NCI-H2107 treated with DMSO at 0.1 percent for 48 hours (cell line): ENCODE results near the gene DEFB129.
"Not testable (repeated sequence)": the region's sequence is repeated elsewhere in the genome, so short reads cannot be mapped to it uniquely, and the experiment has no call there.

Experiments used
- DNase-seq: peaks from one replicate; lab custom pipeline; 2025; ENCODE audit not compliant: unreplicated experiment; lab: John Stamatoyannopoulos, UW

Gene DEFB129

DNA sequence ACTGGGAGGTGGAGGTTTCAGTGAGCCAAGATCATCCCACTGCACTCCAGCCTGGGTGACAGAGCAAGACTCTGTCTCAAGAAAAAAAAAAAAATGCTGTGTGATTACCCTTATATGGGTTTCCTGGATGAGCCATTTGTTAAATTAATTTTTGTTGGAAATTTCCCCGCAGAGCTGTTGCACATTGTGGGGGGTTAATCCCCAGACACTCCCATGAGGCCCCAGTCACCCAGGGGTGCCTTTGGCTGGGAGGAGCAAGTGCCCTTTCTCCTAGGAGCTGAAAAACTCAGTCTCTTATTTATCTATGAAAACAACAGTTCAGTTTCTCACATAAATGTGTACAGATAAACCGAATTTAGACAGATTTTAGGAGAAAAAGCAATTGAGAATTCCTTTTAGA lies 25.7 kb downstream of the DEFB129 start:
- no peak for DNase-seq

GRCh38 chr20:253447-253846 lies 26.4 kb downstream of the DEFB129 start:
- DNase-seq, result not testable (repeated sequence)

DNA sequence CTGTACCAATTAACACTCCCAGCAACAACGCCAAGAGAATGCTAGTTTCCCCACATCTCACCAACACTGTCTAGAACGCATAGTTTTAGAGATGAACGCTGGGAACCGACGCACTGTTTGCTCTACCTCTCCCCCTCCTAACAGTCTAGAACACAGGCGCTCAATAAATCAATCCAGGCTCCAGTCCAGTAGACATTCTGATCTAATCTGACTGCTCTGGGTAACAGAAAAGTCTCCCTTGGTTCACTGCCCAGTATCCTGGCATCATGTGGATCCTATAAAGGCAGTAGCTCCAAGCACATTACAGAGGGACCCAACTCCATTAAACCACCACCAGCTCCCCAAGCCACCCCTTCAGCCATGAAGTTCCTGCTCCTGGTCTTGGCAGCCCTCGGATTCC lies 30.4 kb downstream of the DEFB129 start, which contains the start of gene DEFB132:
Gene DEFB132, plus strand, starts transcription at position 306 of the 400 bp plus-strand sequence. Its CDS starts 55 bp downstream, at position 361.
- no peak for DNase-seq

- no peak for DNase-seq
Measured at GRCh38 chr20:258269-258858, 31.3 kb downstream of the DEFB129 start.

- DNase-seq, result no peak
Measured at GRCh38 chr20:258963-259362, 31.9 kb downstream of the DEFB129 start.

- no peak for DNase-seq
Measured at GRCh38 chr20:259981-260380, 32.9 kb downstream of the DEFB129 start.

DNA sequence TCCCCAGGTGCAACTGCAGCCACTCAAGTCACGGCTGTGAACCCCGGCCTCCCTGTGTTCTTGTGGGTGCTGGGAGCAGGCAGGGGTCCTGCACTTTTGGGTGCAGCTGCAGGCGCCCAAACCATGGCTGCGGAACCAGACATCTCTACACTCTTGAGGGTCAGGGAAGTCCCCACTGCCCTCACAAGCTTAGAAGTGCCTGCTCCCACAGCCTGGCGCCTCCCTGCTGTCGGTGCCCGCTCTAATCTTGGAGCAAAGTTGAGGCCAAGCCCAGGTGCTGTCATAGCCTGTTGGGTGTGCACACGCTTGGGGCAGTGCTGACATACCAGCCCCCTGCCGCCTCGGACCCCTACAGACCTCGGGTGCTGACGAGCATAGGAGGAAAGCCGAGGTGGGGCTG lies 36.6 kb downstream of the DEFB129 start:
- no peak for DNase-seq

- peak; percentile 33 for DNase-seq
Measured at GRCh38 chr20:266596-267562, 39.8 kb downstream of the DEFB129 start.

DNA sequence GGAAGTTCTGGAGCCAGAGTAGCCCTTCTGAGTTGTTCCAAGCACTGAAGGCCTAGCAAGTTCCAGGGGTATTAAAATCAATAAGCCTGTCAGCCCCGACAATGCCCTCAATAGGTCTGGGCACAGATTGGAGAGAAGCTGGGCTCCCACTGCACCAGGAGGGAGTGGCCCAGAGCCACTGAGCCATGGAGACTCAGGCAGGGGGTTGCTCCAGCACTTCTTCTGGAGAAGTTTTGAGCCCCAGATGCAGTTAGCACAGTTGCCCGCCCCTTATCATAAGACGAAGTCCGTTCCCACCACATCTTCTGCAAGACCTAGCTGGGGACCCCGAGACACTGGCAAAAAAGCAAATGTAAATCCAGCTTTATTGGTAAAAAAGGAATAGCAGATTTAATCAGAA lies 43.5 kb downstream of the DEFB129 start:
- no peak for DNase-seq

- no peak for DNase-seq
Measured at GRCh38 chr20:271069-271468, 44.0 kb downstream of the DEFB129 start.

DNA sequence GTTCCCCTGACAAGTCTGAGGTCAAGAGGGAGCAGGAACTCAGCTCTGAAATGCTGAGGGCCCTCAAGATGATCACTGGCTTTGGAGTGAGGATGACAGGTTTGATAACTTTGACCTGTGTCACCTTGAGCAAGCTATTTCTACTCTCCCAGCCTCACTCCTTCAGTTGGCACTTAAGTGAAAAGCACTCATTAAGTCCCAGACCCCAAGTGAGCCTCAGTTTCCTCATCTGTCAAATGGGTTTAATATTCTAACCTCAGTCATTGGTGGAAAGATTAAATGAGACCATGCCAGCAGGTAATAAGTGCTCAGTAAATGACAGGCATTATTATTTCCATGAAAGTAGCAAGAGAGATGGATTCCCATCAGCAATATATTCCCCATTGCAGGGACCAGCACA lies 44.5 kb downstream of the DEFB129 start:
- no peak for DNase-seq

DNA sequence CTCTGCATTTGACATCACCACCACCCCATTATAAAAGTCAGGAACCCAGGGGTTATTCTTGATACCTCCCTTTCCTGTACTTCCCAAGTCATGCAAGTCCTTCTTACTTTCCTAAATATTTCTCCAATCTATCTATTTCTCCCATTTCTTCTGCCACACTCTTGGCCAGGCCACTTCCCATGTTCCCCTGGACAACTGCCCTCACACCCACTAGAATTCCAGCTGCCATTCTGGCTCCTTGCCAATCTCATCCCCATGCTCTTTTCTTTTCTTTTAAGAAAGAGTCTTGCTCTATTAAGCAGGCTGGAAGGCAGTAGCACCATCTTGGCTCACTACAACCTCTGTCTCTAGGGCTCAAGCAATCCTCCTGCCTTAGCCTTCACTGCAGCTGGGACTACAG lies 45.7 kb downstream of the DEFB129 start:
- DNase-seq, result no peak

- no peak for DNase-seq
Measured at GRCh38 chr20:273884-274283, 46.8 kb downstream of the DEFB129 start.

- DNase-seq, result no peak
Measured at GRCh38 chr20:275791-276190, 48.7 kb downstream of the DEFB129 start.

GRCh38 chr20:276620-277495 lies 49.8 kb downstream of the DEFB129 start:
- no peak for DNase-seq

DNA sequence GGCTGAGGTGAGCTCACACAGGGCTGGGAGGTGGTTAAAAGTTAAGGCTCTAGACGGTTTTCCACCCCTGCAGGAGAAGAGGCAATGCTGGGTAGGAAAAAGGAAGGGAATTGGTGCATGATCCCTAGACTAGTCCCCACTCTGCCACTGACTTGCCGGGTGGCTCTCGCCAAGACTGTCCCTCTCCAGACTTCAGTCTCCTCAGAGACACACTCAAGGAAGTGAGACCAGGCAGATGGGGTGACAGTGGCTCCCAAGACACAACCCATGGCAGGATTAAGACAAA lies 50.4 kb downstream of the DEFB129 start:
- no peak for DNase-seq

GRCh38 chr20:278181-278580 lies 51.1 kb downstream of the DEFB129 start:
- no peak for DNase-seq

GRCh38 chr20:278607-279571 lies 51.8 kb downstream of the DEFB129 start:
- no peak for DNase-seq
